ENCODE measurements around the gene CNR1.

DNA sequence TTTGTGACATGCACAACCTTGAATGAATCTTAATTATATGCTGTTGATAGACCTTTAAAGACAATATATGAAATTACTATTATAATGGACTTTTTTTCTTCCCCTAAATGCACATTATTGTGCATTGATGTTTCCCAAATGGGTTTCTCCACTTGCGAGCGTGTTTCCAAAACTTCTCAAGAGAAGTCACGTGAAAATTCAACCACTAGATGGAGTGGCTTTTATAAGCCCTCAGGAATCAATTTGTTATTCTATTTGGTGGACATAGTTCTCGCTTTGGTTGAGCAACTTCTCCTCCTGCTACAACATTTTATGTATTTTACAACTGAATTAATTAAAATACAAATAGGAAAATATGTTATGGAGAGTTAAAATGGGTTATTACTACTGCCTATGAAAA lies 9.0 kb downstream of the CNR1 start:
- no peak for TF ChIP-seq EZH2 (IDR thresholded peaks at IDR 0.05)
- no peak for TF ChIP-seq POLR2AphosphoS5 (IDR thresholded peaks at IDR 0.05; ENCODE audit: borderline replicate concordance, low read depth, low read length)
- no peak for TF ChIP-seq FOXP2 (optimal IDR thresholded peaks at IDR 0.05; ENCODE audit: control extremely low read depth, extremely low read length, insufficient read depth)
